RWPE1 (cell line): ENCODE results near the gene NDUFS7.

Source experiments
- CTCF ChIA-PET: fragments of 350-600 bp; sonication (Branson Sonifier 250); formaldehyde crosslinking; extraction: SDS; loops from one replicate; lab custom pipeline; 2021; lab: Yijun Ruan, JAX
- POLR2A ChIA-PET: fragments of 400-600 bp; formaldehyde crosslinking; extraction: SDS; loops from one replicate; lab custom pipeline; 2020; ENCODE audit warnings: antibody characterized with exemption; ENCODE audit not compliant: low non-redundant PET; lab: Yijun Ruan, JAX
- DNase-seq: peaks from one replicate; pipeline ENCODE4 v3.0.0; 2012; ENCODE audit warnings: low spot score
- H3K27ac ChIP-seq: fragments of 450-650 bp; 2 replicates; pipeline ENCODE4 v1.5.1; 2017
- TF ChIP-seq, protein P1 (sequence below): fragments of 450-650 bp; conservative IDR thresholded peaks from 2 replicates; pipeline ENCODE4 v1.5.1; 2017; ENCODE audit warnings: low read depth, mild to moderate bottlenecking

Gene NDUFS7

DNA sequence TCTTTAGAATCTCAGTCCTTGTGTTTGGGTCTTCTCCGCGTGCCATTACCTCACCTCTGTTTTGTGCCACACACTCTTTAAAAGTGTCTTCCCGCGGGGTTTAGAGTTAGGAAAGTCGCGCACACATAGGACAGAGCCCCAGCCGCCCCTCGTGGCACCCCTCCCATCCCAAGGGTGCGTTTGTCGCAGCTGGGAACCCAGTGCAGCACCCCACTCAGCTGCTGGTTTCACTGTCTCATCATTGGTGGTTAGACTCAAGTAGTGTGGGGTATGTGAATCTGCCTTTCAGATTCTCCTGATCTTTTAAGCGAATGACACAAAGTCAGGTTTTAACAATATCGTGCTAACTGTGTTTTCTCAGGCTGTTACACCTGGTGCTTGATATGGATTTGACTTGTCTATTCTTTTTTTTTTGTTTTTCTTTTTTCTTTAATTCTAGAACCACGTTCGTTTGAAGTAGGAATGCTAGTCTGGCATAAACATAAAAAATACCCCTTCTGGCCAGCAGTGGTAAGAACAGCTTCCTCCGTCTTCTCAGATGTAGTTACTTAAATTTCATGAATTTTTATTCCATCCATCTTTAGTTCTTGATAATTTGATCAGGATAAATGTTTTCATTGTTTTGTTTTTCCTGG, 19.5 kb upstream of the NDUFS7 start:
- no peak for DNase-seq
- ChIA-PET CTCF (no interaction called here), POLR2A (interaction anchor here (0.6 kb wide), 1 partner anchor 8 kb away, joined by 8 read pairs; no protein-coding TSS in a partner anchor)
- TF ChIP-seq, protein P1, sequence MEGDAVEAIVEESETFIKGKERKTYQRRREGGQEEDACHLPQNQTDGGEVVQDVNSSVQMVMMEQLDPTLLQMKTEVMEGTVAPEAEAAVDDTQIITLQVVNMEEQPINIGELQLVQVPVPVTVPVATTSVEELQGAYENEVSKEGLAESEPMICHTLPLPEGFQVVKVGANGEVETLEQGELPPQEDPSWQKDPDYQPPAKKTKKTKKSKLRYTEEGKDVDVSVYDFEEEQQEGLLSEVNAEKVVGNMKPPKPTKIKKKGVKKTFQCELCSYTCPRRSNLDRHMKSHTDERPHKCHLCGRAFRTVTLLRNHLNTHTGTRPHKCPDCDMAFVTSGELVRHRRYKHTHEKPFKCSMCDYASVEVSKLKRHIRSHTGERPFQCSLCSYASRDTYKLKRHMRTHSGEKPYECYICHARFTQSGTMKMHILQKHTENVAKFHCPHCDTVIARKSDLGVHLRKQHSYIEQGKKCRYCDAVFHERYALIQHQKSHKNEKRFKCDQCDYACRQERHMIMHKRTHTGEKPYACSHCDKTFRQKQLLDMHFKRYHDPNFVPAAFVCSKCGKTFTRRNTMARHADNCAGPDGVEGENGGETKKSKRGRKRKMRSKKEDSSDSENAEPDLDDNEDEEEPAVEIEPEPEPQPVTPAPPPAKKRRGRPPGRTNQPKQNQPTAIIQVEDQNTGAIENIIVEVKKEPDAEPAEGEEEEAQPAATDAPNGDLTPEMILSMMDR, result peak; percentile 18; the same call in 1 of the 2 replicates
- no peak overlapping the region for H3K27ac ChIP-seq

DNA sequence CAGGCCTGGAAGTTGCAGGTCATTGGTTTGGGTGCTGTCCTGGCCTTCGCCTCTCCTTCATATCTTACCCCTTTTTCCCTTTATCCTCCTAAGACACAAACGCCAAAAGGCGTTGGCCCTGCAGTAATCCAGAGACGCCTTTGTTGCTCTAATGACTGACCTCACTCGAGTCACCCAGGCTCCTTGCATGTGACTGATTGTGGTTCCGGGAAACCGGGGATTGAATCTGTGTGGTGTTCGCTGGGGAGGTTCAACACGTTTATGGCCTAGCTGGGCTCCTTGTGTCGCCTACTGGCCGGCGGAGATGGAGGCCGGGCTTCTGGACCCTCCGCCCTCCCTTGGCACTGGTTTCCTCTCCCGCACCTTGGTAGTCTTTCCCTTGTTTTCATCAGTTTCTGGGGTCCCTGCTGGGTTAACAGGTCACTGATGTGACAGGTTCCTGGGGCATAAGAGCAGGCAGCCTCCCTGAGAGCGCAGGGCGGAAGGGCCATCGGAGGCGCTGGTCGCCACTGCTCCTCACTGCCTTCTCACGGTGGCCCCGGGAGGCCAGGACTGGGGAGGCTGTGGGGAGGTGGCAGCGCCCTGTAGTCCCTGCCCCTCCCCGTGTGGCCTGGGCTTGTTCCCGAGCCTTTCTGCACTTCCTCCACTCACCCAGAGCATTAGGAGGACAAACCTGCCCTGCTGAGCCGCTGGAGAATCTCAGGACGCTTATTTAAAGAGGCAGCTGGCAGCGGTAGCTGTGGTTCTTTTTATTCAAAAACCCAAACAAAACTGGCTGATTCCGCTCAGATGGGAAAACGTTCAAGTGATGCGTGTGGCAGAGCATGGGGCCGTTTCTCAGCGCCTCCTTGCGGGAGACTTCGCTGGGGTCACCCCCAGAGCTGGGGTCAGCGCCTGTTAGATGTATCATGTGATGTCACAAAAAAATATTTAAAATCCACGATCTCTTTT, 18.1 kb upstream of the NDUFS7 start:
- TF ChIP-seq, protein P1, result no peak
- ChIA-PET CTCF (no interaction called here), POLR2A (no interaction called here)
- no peak for DNase-seq
- H3K27ac ChIP-seq, result peak overlapping the region; percentile 11; the same call in 1 of the 2 replicates

DNA sequence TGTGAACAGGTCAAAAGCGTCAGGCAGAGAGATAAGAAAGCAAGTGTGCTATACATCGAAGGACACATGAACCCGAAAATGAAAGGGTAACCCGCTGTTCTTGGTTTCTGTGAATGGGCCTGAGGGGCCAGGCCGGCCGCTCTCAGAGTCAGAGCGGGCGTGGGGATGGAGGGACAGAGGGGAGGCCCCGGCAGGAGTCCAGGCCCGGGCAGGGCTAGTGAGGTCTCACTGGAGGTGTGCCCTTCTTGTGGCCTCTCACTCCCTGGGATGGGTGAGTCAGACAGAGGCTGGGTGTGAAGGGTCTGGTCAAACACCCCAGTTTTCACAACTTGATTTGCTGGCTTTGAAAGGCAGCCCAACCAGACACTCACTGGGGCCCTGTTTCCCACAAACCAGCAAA, 17.4 kb upstream of the NDUFS7 start:
- POLR2A ChIA-PET, result no interaction called here
- peak overlapping the region; percentile 23; the same call in 1 of the 2 replicates for H3K27ac ChIP-seq
- no peak for DNase-seq
- CTCF ChIA-PET, result no interaction called here
- TF ChIP-seq, protein P1, result no peak

DNA sequence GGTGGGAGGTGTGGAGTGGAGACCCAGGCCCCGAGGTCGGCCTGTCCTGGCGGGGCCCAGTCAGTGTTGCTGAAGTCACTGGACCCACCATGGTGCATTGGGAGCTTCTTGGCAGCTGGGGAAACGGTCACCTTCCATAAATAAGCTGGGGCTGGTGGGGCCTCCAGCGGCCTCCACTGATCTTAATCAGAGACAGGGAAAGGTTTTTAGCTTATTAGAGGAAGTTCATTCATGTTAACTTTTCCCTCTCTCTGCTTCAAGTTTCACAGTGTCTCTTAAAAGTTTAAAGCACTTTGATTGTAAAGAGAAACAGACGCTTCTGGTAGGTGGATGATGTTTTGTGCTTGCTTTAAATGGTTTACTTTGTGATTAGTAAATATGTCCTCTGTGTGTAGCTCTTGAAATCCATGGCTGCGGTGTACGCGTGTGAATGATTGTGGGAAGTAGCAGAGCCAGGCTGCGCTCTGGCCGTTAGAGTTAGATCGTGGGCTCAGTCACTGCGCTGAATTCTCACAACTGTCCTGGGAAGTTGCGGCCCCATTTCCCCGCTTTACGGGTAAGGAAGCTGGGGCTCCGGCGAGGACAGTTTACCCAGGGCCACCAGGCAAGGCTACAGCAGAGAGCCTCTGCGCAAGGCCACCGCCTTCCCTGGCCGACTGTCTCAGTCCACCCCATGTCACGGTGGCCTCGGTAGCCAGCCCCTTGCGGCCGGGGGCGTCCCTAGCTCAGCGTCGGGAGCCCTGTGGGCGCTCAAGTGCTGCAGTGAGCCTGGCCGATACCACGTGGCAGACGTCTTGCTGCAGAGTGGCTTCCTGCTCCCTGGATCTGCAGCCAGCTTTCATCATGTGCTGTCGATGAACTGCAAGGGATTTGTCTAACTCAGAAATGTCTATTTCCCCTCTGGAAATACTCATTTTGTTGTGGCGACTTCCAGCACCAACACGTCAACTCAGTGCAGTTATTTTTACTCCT, 16.5 kb upstream of the NDUFS7 start:
- peak overlapping the region; percentile 23; the same call in 1 of the 2 replicates for H3K27ac ChIP-seq
- ChIA-PET POLR2A (no interaction called here), CTCF (interaction anchor here (0.7 kb wide), 1 partner anchor 53 kb away, joined by 3 read pairs; no protein-coding TSS in a partner anchor)
- no peak for DNase-seq
- TF ChIP-seq, protein P1, result no peak

DNA sequence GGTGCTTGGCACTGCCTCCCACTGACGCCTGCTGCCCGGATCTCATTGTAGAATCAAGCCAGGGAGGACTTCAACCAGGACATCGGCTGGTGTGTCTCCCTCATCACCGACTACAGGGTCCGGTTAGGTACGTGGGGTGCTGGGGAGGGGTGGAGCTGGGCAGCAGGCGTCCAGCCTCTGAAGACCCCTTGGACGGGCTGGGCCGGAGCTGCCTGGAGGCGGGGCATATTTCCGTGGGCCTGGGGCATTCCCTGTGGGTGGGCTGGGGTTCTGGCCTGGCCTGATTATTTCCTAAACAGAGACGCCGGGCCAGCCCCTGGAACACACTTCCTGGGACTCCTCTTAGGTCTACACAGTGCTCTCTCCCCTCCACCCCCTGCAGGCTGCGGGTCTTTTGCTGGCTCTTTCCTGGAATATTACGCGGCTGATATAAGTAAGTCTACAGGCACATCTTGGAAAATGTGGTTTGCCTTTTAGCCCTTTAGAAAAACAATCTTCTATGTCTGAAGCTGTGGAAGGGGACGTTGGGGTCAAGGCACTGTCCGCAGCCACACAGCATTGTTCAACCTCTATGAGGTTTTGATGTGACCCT, 14.4 kb upstream of the NDUFS7 start:
- CTCF ChIA-PET, result interaction anchor here (0.6 kb wide), 1 partner anchor 96 kb away, joined by 3 read pairs; no protein-coding TSS in a partner anchor
- POLR2A ChIA-PET, result no interaction called here

More for the DNA sequence above, 14.4 kb upstream of the NDUFS7 start:
- TF ChIP-seq, protein P1, result no peak
- DNase-seq, result no peak
- no peak overlapping the region for H3K27ac ChIP-seq
